ENCODE data around the gene KIAA1210.

DNA sequence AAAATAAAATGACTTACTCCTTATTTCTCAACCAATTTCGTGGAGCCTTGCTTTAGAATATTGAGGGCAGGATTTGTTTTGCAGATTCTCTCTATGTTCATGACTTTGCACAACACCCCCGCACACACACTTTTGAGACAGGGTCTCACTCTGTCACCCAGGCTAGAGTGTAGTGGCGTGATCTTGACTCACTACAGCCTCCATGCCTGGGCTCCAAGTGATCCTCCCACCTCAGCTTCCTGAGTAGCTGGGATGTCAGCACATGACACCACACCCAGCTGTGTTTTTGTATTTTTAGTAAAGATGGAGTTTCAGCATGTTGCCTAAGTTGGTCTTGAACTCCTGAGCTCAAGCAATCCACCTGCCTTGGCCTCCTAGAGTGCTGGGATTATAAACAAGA lies 42.8 kb downstream of the KIAA1210 start:
- no peak for TF ChIP-seq CTCF (IDR thresholded peaks at IDR 0.05; ENCODE audit: low read depth, low read length, poor library complexity, severe bottlenecking)
- TF ChIP-seq EZH2phosphoT487 (IDR thresholded peaks at IDR 0.05; ENCODE audit: borderline replicate concordance, low read length), result no peak

Data from DOHH2 (cell line).